ENCODE data around the gene TRIOBP.
A peak's percentile ranks its signal among the peaks of the same experiment; 100 is the strongest.

Gene TRIOBP

GRCh38 chr22:37775785-37776638 lies 79.2 kb downstream of the TRIOBP start:
- DNase-seq (ENCODE audit: low spot score): no peak
- TF ChIP-seq CTCF (IDR thresholded peaks at IDR 0.05; ENCODE audit: borderline replicate concordance, control extremely low read depth, extremely low read depth, insufficient read depth, missing control alignments): no peak
- in situ Hi-C loops (cut with MboI; ENCODE audit: low sequenced_read_pairs, unreplicated experiment): no loop called here

GRCh38 chr22:37776639-37777005 lies 79.8 kb downstream of the TRIOBP start:
- no peak for DNase-seq (ENCODE audit: low spot score)
- in situ Hi-C loops (cut with MboI; ENCODE audit: low sequenced_read_pairs, unreplicated experiment): no loop called here
- TF ChIP-seq CTCF (IDR thresholded peaks at IDR 0.05; ENCODE audit: borderline replicate concordance, control extremely low read depth, extremely low read depth, insufficient read depth, missing control alignments): no peak

- in situ Hi-C loops (cut with MboI; ENCODE audit: low sequenced_read_pairs, unreplicated experiment): no loop called here
- DNase-seq (ENCODE audit: low spot score): peak; percentile 77
- no peak for TF ChIP-seq CTCF (IDR thresholded peaks at IDR 0.05; ENCODE audit: borderline replicate concordance, control extremely low read depth, extremely low read depth, insufficient read depth, missing control alignments)
Observed at GRCh38 chr22:37777122-37777687, 80.4 kb downstream of the TRIOBP start.

- in situ Hi-C loops (cut with MboI; ENCODE audit: low sequenced_read_pairs, unreplicated experiment): no loop called here
- TF ChIP-seq CTCF (IDR thresholded peaks at IDR 0.05; ENCODE audit: borderline replicate concordance, control extremely low read depth, extremely low read depth, insufficient read depth, missing control alignments): no peak
- no peak for DNase-seq (ENCODE audit: low spot score)
Observed at GRCh38 chr22:37778370-37779009, 81.6 kb downstream of the TRIOBP start.

- no peak for TF ChIP-seq CTCF (IDR thresholded peaks at IDR 0.05; ENCODE audit: borderline replicate concordance, control extremely low read depth, extremely low read depth, insufficient read depth, missing control alignments)
- no peak for DNase-seq (ENCODE audit: low spot score)
- in situ Hi-C loops (cut with MboI; ENCODE audit: low sequenced_read_pairs, unreplicated experiment): no loop called here
Observed at GRCh38 chr22:37781434-37782059, 84.7 kb downstream of the TRIOBP start.

GRCh38 chr22:37782340-37783168 lies 85.7 kb downstream of the TRIOBP start:
- in situ Hi-C loops (cut with MboI; ENCODE audit: low sequenced_read_pairs, unreplicated experiment): no loop called here
- no peak for DNase-seq (ENCODE audit: low spot score)
- no peak for TF ChIP-seq CTCF (IDR thresholded peaks at IDR 0.05; ENCODE audit: borderline replicate concordance, control extremely low read depth, extremely low read depth, insufficient read depth, missing control alignments)
